Endothelial cell of umbilical vein (primary cell): ENCODE results near the gene ZNF524. TPM values are rescaled to one million over a fixed set of nuclear protein-coding genes. Genes with fewer than 3 reads are reported as not detected.

Experiments used
- BruUV-seq: library from RNA; stranded (reverse); fragments of 400-500 nt; replicated peaks from 2 replicates; lab custom pipeline; 2021; lab: Mats Ljungman, UMichigan
- CTCF ChIA-PET: fragments of 300-600, 350-600 bp; sonication (Branson Sonifier 250); formaldehyde crosslinking; loops from one replicate; lab custom pipeline; 2021; ENCODE audit warnings: antibody characterized with exemption, inconsistent platforms; lab: Charles Lee
- POLR2A ChIA-PET: fragments of 300-600, 350-600 bp; sonication (Branson Sonifier 250); formaldehyde crosslinking; loops from one replicate; lab custom pipeline; 2021; ENCODE audit warnings: antibody characterized with exemption, inconsistent platforms; lab: Charles Lee
- DNase-seq: peaks from one replicate; pipeline ENCODE4 v3.0.0-alpha.2; 2011; ENCODE audit warnings: low read depth, low spot score
- FAIRE-seq: peaks from 2 replicates; lab custom pipeline; 2011; peaks lifted over from hg19 to GRCh38; lab: Jason Lieb, UNC
- H2AFZ ChIP-seq: 2 replicates; pipeline ENCODE4 v1.6.0; 2012; ENCODE audit warnings: low read depth, low read length, control low read depth, inconsistent platforms
- H3K27ac ChIP-seq: 2 replicates; pipeline ENCODE4 v1.5.1; 2011; ENCODE audit warnings: low read depth, mild to moderate bottlenecking, control low read depth, low read length, moderate library complexity; ENCODE audit not compliant: insufficient read depth
- H3K27me3 ChIP-seq, 2 experiments: 2 replicates each; pipeline versions ENCODE4 v1.6.0 to v1.6.1; 2011; ENCODE audit warnings: low read length in 2 of 2, mixed read lengths in 1 of 2; ENCODE audit not compliant: control insufficient read depth in 2 of 2, insufficient read depth in 2 of 2
- H3K36me3 ChIP-seq, 2 experiments: 2 replicates in 1 of 2; 3 replicates in 1 of 2; pipeline ENCODE4 v1.5.1; 2011; ENCODE audit warnings: low read length in 2 of 2, mild to moderate bottlenecking in 1 of 2, moderate library complexity in 1 of 2; ENCODE audit not compliant: control insufficient read depth in 2 of 2, insufficient read depth in 2 of 2; ENCODE audit errors: extremely low read depth in 1 of 2
- H3K4me1 ChIP-seq: 3 replicates; pipeline ENCODE4 v1.5.1; 2011; ENCODE audit warnings: mild to moderate bottlenecking, low read length; ENCODE audit not compliant: control insufficient read depth, insufficient read depth; ENCODE audit errors: extremely low read depth
- H3K4me2 ChIP-seq: 2 replicates; pipeline ENCODE4 v1.6.1; 2011; ENCODE audit warnings: low read length, control low read depth, mixed read lengths; ENCODE audit not compliant: insufficient read depth
- H3K4me3 ChIP-seq, 3 experiments: fragments of 200-600 bp in 1 of 3; sonication (generic), shearing (Covaris generic) in 1 of 3; replicated peaks in 1 of 3; 2 replicates each; pipeline ENCODE4 v1.5.1; 2011 to 2016; ENCODE audit warnings: control low read depth in 3 of 3, low read length in 3 of 3, mild to moderate bottlenecking in 2 of 3, inconsistent platforms in 1 of 3, low read depth in 1 of 3, moderate library complexity in 1 of 3; ENCODE audit not compliant: insufficient read depth in 1 of 3
- H3K79me2 ChIP-seq: 2 replicates; pipeline ENCODE4 v1.6.0; 2012; ENCODE audit warnings: low read length, inconsistent platforms; ENCODE audit not compliant: control insufficient read depth, insufficient read depth
- H3K9ac ChIP-seq: replicated peaks from 2 replicates; pipeline ENCODE3; 2011; ENCODE audit warnings: low read length, control low read depth; ENCODE audit not compliant: insufficient read depth; ENCODE audit errors: extremely low read depth
- H3K9me1 ChIP-seq: replicated peaks from 3 replicates; pipeline ENCODE4 v1.6.0; 2011; ENCODE audit warnings: mild to moderate bottlenecking, low read length; ENCODE audit not compliant: control insufficient read depth, insufficient read depth; ENCODE audit errors: extremely low read depth
- H3K9me3 ChIP-seq: replicated peaks from 2 replicates; pipeline ENCODE4 v1.5.1; 2012; ENCODE audit warnings: low read length, inconsistent platforms; ENCODE audit not compliant: control insufficient read depth, insufficient read depth
- H4K20me1 ChIP-seq: replicated peaks from 2 replicates; pipeline ENCODE3; 2011; ENCODE audit warnings: mild to moderate bottlenecking, low read length; ENCODE audit not compliant: control insufficient read depth, insufficient read depth; ENCODE audit errors: extremely low read depth
- EZH2 ChIP-seq: IDR thresholded peaks from 2 replicates; pipeline ENCODE4 v1.6.1; 2012; ENCODE audit warnings: borderline replicate concordance, low read depth, mild to moderate bottlenecking, moderate library complexity, low read length, inconsistent platforms; ENCODE audit not compliant: severe bottlenecking
- FOS ChIP-seq: IDR thresholded peaks from 2 replicates; pipeline ENCODE4 v1.6.1; 2011; ENCODE audit warnings: mild to moderate bottlenecking, low read length, moderate library complexity, borderline replicate concordance; ENCODE audit not compliant: insufficient read depth
- GATA2 ChIP-seq: IDR thresholded peaks from 2 replicates; pipeline ENCODE4 v1.7.0; 2011; ENCODE audit warnings: low read depth, mild to moderate bottlenecking, moderate library complexity, mixed read lengths, low read length; ENCODE audit not compliant: insufficient read length, insufficient read depth
- JUN ChIP-seq: IDR thresholded peaks from 2 replicates; pipeline ENCODE4 v1.6.1; 2011; ENCODE audit warnings: borderline replicate concordance, low read depth; ENCODE audit not compliant: insufficient read length, insufficient read depth
- POLR2A ChIP-seq: IDR thresholded peaks from 2 replicates; pipeline ENCODE4 v1.6.1; 2012; ENCODE audit warnings: low read depth, mild to moderate bottlenecking, control low read depth, low read length
- POLR2AphosphoS5 ChIP-seq: IDR thresholded peaks from 2 replicates; pipeline ENCODE4 v1.6.1; 2012; ENCODE audit warnings: low read depth, mild to moderate bottlenecking, control low read depth, low read length, moderate library complexity; ENCODE audit not compliant: insufficient read depth
- dilution Hi-C: fragments of 300-500 bp; cut with MboI; formaldehyde crosslinking; loops from one replicate; pipeline ENCODE4 v1.15.0; 2019; ENCODE audit warnings: low sequenced_read_pairs; ENCODE audit not compliant: extremely low pct_ligation_motif_present
- intact Hi-C: fragments of 100-400 bp; cut with micrococcal nuclease; formaldehyde crosslinking; loops from one replicate; pipeline ENCODE4 v1.10.0; 2022
- polyA plus RNA-seq, 4 experiments: library from polyadenylated mRNA; depleted of rRNA in 3 of 4; stranded (reverse) in 3 of 4; unstranded in 1 of 4; fragments of >200 nt; gene quantifications; 2 replicates each; pipeline versions ENCODE4 v1.2.1 to v1.2.3, GENCODE V29; 2011 to 2012; ENCODE audit warnings: missing spikeins in 1 of 4
- total RNA-seq: library from RNA; stranded (reverse); gene quantifications from 2 replicates; pipeline ENCODE4 v1.2.3, GENCODE V29; 2021
- TF ChIP-seq, protein P1 (sequence below): IDR thresholded peaks from 2 replicates; pipeline ENCODE4 v1.6.1; 2011; ENCODE audit not compliant: insufficient read depth, insufficient read length
- TF ChIP-seq, protein P2 (sequence below), 2 donors: IDR thresholded peaks; 1 replicate in 1 of 2; 2 replicates in 1 of 2; pipeline ENCODE4 v1.5.1; 2011; ENCODE audit warnings: low read length in 2 of 2, mild to moderate bottlenecking in 2 of 2, moderate library complexity in 2 of 2, control low read depth in 1 of 2, inconsistent platforms in 1 of 2, low read depth in 1 of 2; ENCODE audit not compliant: insufficient read depth in 1 of 2; ENCODE audit errors: extremely low read depth in 1 of 2

The ZNF524 gene
- total and polyA plus RNA-seq, 2 donors (not counting 3 experiments of a cell fraction or from before 2014, with no cell fraction given): 15.2 to 15.4 TPM

DNA sequence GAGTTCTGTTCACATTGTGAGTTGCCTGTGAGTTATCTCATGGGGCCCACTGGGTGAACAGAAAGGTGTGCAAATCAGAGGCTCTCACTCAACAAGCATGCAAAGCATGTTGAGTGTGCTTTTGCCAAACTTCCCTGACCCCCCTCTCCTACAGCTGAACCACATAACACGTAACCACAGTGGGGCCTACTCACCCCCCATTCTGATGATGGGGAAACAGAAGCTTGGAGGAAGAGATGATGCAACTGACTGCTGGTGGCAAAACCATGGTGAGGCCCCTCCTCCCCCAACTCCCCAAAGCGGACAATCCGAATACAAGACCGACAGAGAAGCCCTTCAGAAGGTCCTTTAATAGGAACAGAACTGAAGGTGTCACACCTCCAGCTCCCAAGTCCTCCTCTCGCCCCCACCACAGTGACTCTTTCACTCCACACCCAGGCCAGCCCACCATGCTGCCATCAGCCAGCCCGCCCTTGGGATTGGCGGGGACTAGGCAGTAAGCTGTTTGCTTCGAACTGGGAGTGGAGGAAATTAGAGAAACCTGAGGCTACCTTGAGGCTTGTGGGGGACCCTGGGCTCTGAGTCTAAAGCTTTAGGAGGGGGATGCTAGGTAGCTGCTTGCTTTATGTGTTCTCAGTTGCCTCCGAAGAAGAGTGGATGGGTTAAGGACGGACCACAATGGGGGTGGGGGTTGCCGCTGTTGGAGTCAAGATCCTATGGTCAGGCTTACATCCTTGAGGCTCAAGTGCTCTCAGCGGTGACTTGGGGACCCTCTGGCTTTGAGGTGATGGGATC, 20.5 kb downstream of the ZNF524 start:
- ChIA-PET CTCF (interaction anchor here (1.2 to 1.4 kb wide), 2 partner anchors 11 to 12 kb away, joined by 3 read pairs; no protein-coding TSS in a partner anchor), POLR2A (no interaction called here)
- no peak overlapping the region for H3K9ac ChIP-seq
- no peaks in the 10 kb centered on the region for H3K79me2 ChIP-seq
- FAIRE-seq: no peak
- H3K9me1 ChIP-seq: no peaks in the 10 kb centered on the region
- H3K27me3 ChIP-seq: no peaks in the 10 kb centered on the region
- H3K9me3 ChIP-seq: no peaks in the 10 kb centered on the region
- no peak for TF ChIP-seq GATA2
- TF ChIP-seq, protein P1, sequence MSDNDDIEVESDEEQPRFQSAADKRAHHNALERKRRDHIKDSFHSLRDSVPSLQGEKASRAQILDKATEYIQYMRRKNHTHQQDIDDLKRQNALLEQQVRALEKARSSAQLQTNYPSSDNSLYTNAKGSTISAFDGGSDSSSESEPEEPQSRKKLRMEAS: no peak
- TF ChIP-seq EZH2: no peak
- TF ChIP-seq POLR2A: no peak
- TF ChIP-seq JUN: no peak
- no peak for TF ChIP-seq FOS
- TF ChIP-seq POLR2AphosphoS5: no peak
- TF ChIP-seq, protein P2, sequence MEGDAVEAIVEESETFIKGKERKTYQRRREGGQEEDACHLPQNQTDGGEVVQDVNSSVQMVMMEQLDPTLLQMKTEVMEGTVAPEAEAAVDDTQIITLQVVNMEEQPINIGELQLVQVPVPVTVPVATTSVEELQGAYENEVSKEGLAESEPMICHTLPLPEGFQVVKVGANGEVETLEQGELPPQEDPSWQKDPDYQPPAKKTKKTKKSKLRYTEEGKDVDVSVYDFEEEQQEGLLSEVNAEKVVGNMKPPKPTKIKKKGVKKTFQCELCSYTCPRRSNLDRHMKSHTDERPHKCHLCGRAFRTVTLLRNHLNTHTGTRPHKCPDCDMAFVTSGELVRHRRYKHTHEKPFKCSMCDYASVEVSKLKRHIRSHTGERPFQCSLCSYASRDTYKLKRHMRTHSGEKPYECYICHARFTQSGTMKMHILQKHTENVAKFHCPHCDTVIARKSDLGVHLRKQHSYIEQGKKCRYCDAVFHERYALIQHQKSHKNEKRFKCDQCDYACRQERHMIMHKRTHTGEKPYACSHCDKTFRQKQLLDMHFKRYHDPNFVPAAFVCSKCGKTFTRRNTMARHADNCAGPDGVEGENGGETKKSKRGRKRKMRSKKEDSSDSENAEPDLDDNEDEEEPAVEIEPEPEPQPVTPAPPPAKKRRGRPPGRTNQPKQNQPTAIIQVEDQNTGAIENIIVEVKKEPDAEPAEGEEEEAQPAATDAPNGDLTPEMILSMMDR (IDR thresholded peaks at IDR 0.05; ENCODE audit: extremely low read depth in 1 of 2, insufficient read depth in 1 of 2, low read depth in 1 of 2, low read length in 2 of 2): no peak
- H3K4me2 ChIP-seq: no peak overlapping the region
- H3K4me1 ChIP-seq: peaks cover 8% of the 10 kb centered on the region
- H3K36me3 ChIP-seq: peaks cover 0 to 12% of the 10 kb centered on the region in 2 experiments
- dilution Hi-C loops (no loop called here), intact Hi-C loops (no loop called here)
- H2AFZ ChIP-seq: no peak overlapping the region
- no TSS peak for BruUV-seq
- no peaks in the 10 kb centered on the region for H4K20me1 ChIP-seq
- H3K4me3 ChIP-seq: no peak overlapping the region
- no peak overlapping the region for H3K27ac ChIP-seq
- DNase-seq: no peak
